GM12878 (cell line): ENCODE measurements around the gene VPS54.

Experiments
- BHLHE40 ChIP-seq, 2 experiments: fragments of 450-650 bp in 1 of 2; IDR thresholded peaks; 2 replicates each; pipeline ENCODE4 v1.6.1; 2011 to 2017; ENCODE audit warnings: low read depth in 2 of 2, borderline replicate concordance in 1 of 2, improper control_type of control experiment in 1 of 2, low read length in 1 of 2, mild to moderate bottlenecking in 1 of 2
- CBFB ChIP-seq: IDR thresholded peaks from 2 replicates; pipeline ENCODE4 v1.6.1; 2016; ENCODE audit warnings: antibody characterized with exemption, low read depth
- CHD1 ChIP-seq: IDR thresholded peaks from 2 replicates; pipeline ENCODE4 v1.6.1; 2012; ENCODE audit warnings: low read depth, low read length, improper control_type of control experiment
- EZH2 ChIP-seq: IDR thresholded peaks from 2 replicates; pipeline ENCODE4 v1.6.1; 2012; ENCODE audit warnings: low read depth, mild to moderate bottlenecking, control low read depth, inconsistent platforms, low read length, borderline replicate concordance; ENCODE audit not compliant: control insufficient read depth
- FOXM1 ChIP-seq: IDR thresholded peaks from 2 replicates; pipeline ENCODE4 v1.6.1; 2012; ENCODE audit warnings: low read depth, mild to moderate bottlenecking, inconsistent platforms, low read length, moderate library complexity
- JUNB ChIP-seq: IDR thresholded peaks from 2 replicates; pipeline ENCODE4 v1.6.1; 2016; ENCODE audit warnings: antibody characterized with exemption, mild to moderate bottlenecking
- MYC ChIP-seq: IDR thresholded peaks from 2 replicates; pipeline ENCODE4 v1.6.1; 2011; ENCODE audit warnings: mild to moderate bottlenecking, low read length, moderate library complexity, inconsistent platforms; ENCODE audit not compliant: insufficient read depth, insufficient replicate concordance, insufficient read length, severe bottlenecking
- SIX5 ChIP-seq: IDR thresholded peaks from 2 replicates; pipeline ENCODE4 v1.6.1; 2011; ENCODE audit warnings: mild to moderate bottlenecking, low read depth, low read length, moderate library complexity; ENCODE audit not compliant: severe bottlenecking
- TARDBP ChIP-seq: IDR thresholded peaks from 2 replicates; pipeline ENCODE4 v1.6.1; 2016; ENCODE audit warnings: borderline replicate concordance
- ZNF622 ChIP-seq: fragments of 450-650 bp; IDR thresholded peaks from 2 replicates; pipeline ENCODE4 v1.6.1; 2017; ENCODE audit warnings: mild to moderate bottlenecking, inconsistent platforms
- TF ChIP-seq, protein P1 (sequence below), 3 experiments: IDR thresholded peaks in 2 of 3; conservative IDR thresholded peaks in 1 of 3; 2 replicates each; pipeline ENCODE4 v1.5.1; 2011; ENCODE audit warnings: low read depth in 3 of 3, low read length in 3 of 3, mild to moderate bottlenecking in 3 of 3, control low read depth in 2 of 3, moderate library complexity in 2 of 3, inconsistent platforms in 1 of 3, mixed read lengths in 1 of 3; ENCODE audit not compliant: control insufficient read depth in 2 of 3, insufficient read depth in 1 of 3; ENCODE audit errors: extremely low read depth in 1 of 3
- TF ChIP-seq, protein P2 (sequence below): IDR thresholded peaks from 2 replicates; pipeline ENCODE4 v1.6.1; 2012; ENCODE audit warnings: mild to moderate bottlenecking, low read depth, low read length
- TF ChIP-seq, protein P3 (sequence below): fragments of 450-650 bp; IDR thresholded peaks from 2 replicates; pipeline ENCODE4 v1.6.1; 2016; ENCODE audit warnings: mild to moderate bottlenecking
- TF ChIP-seq, protein P4 (sequence below): IDR thresholded peaks from 2 replicates; pipeline ENCODE4 v1.6.1; 2012; ENCODE audit warnings: low read depth, low read length, improper control_type of control experiment

DNA sequence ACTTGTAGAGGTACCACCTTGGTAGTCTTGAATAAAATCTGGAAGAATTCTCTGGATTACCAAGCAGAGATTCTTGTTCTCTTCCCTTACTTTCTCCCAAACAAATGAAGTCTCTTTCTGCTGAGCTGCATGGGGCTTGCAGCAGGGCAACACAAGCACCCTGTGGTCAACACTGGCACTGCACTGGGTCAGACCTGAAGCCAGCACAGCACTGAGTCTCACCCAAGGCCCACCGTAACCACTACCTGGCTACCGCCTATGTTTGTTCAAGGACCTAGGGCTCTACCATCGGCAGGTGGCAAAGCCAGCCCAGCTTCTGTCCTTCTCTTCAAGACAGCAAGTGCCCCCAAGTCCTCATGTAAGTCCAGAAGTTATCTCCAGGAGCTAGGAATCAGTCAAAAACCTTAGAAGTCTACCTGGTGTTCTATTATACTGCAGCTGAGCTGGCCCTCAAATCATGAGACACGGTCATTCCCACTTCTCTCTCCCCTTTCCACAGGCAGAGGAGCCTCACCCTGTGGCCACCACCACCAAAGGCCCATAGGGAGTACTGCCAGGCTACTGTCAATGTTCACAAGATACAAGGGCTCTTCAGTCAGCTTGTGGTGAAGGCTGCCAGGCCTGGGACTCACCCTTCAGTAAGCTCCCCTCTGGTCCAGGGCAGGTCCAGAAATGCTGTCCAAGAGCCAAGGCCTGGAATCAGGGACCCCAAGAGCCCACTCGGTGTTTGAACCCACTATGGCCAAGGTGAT is 18.4 kb downstream of the VPS54 start:
- TF ChIP-seq, protein P1, sequence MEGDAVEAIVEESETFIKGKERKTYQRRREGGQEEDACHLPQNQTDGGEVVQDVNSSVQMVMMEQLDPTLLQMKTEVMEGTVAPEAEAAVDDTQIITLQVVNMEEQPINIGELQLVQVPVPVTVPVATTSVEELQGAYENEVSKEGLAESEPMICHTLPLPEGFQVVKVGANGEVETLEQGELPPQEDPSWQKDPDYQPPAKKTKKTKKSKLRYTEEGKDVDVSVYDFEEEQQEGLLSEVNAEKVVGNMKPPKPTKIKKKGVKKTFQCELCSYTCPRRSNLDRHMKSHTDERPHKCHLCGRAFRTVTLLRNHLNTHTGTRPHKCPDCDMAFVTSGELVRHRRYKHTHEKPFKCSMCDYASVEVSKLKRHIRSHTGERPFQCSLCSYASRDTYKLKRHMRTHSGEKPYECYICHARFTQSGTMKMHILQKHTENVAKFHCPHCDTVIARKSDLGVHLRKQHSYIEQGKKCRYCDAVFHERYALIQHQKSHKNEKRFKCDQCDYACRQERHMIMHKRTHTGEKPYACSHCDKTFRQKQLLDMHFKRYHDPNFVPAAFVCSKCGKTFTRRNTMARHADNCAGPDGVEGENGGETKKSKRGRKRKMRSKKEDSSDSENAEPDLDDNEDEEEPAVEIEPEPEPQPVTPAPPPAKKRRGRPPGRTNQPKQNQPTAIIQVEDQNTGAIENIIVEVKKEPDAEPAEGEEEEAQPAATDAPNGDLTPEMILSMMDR (IDR thresholded peaks at IDR 0.05 in 2 of 3, conservative IDR thresholded peaks at IDR 0.05 in 1 of 3; ENCODE audit: control insufficient read depth in 2 of 3, extremely low read depth in 1 of 3, insufficient read depth in 1 of 3, low read depth in 3 of 3, low read length in 3 of 3), result 0 out of 6 replicates have a peak, but pooled peaks of 1 of the 3 experiments have one; percentile 10
- TF ChIP-seq TARDBP (no peak), BHLHE40 (IDR thresholded peaks at IDR 0.05; ENCODE audit: borderline replicate concordance in 1 of 2, low read depth in 2 of 2, low read length in 1 of 2) (no peak), CBFB (no peak), CHD1 (no peak), ZNF622 (no peak), MYC (no peak), JUNB (no peak), SIX5 (no peak), EZH2 (no peak), FOXM1 (no peak)
- TF ChIP-seq, protein P2, sequence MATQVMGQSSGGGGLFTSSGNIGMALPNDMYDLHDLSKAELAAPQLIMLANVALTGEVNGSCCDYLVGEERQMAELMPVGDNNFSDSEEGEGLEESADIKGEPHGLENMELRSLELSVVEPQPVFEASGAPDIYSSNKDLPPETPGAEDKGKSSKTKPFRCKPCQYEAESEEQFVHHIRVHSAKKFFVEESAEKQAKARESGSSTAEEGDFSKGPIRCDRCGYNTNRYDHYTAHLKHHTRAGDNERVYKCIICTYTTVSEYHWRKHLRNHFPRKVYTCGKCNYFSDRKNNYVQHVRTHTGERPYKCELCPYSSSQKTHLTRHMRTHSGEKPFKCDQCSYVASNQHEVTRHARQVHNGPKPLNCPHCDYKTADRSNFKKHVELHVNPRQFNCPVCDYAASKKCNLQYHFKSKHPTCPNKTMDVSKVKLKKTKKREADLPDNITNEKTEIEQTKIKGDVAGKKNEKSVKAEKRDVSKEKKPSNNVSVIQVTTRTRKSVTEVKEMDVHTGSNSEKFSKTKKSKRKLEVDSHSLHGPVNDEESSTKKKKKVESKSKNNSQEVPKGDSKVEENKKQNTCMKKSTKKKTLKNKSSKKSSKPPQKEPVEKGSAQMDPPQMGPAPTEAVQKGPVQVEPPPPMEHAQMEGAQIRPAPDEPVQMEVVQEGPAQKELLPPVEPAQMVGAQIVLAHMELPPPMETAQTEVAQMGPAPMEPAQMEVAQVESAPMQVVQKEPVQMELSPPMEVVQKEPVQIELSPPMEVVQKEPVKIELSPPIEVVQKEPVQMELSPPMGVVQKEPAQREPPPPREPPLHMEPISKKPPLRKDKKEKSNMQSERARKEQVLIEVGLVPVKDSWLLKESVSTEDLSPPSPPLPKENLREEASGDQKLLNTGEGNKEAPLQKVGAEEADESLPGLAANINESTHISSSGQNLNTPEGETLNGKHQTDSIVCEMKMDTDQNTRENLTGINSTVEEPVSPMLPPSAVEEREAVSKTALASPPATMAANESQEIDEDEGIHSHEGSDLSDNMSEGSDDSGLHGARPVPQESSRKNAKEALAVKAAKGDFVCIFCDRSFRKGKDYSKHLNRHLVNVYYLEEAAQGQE, result no peak
- TF ChIP-seq, protein P3, sequence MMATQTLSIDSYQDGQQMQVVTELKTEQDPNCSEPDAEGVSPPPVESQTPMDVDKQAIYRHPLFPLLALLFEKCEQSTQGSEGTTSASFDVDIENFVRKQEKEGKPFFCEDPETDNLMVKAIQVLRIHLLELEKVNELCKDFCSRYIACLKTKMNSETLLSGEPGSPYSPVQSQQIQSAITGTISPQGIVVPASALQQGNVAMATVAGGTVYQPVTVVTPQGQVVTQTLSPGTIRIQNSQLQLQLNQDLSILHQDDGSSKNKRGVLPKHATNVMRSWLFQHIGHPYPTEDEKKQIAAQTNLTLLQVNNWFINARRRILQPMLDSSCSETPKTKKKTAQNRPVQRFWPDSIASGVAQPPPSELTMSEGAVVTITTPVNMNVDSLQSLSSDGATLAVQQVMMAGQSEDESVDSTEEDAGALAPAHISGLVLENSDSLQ, result no peak
- TF ChIP-seq, protein P4, sequence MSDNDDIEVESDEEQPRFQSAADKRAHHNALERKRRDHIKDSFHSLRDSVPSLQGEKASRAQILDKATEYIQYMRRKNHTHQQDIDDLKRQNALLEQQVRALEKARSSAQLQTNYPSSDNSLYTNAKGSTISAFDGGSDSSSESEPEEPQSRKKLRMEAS, result no peak
